K562 (cell line): ENCODE measurements around the gene EPB41L1. TPM values are rescaled to one million over a fixed set of nuclear protein-coding genes. Genes with fewer than 3 reads are reported as not detected.
A peak's percentile ranks its signal among the peaks of the same experiment; 100 is the strongest.

Source experiments
- ATAC-seq: fragments of 200-7000 bp; cut with Tn5 transposase; 3 replicates; pipeline ENCODE4 v1.9.1; 2020; ENCODE audit warnings: moderate library complexity
- BruUV-seq: library from RNA; stranded (reverse); fragments of 400-500 nt; replicated peaks from 2 replicates; lab custom pipeline; 2021; lab: Mats Ljungman, UMichigan
- CTCF ChIA-PET: fragments of 300-600 bp; formaldehyde crosslinking; extraction: SDS; loops from one replicate; lab custom pipeline; 2021; ENCODE audit warnings: low intra/inter-chr PET ratio; lab: Yijun Ruan, JAX
- POLR2A ChIA-PET: fragments of 300-600, 350-650 bp; sonication (Branson Sonifier 250); formaldehyde crosslinking; extraction: SDS; loops from one replicate; lab custom pipeline; 2021; ENCODE audit warnings: antibody characterized with exemption, inconsistent platforms; lab: Yijun Ruan, JAX
- DNase-seq, 4 experiments: peaks; one replicate each; pipeline versions ENCODE4 v3.0.0 to v3.0.0-alpha.2; 2011 to 2018; ENCODE audit warnings: low spot score in 3 of 4, mixed read lengths in 3 of 4; ENCODE audit errors: extremely low read depth in 1 of 4
- FAIRE-seq: peaks from 2 replicates; lab custom pipeline; 2011; peaks lifted over from hg19 to GRCh38; lab: Jason Lieb, UNC
- H2AFZ ChIP-seq: 2 replicates; pipeline ENCODE4 v1.6.0; 2011; ENCODE audit warnings: low read depth, low read length, control low read depth, inconsistent platforms
- H3K27ac ChIP-seq: fragments of 200-600 bp; 3 replicates; pipeline ENCODE4 v1.8.0; 2011; ENCODE audit warnings: low read depth, mild to moderate bottlenecking, control low read depth, inconsistent platforms, low read length, moderate library complexity, mixed read lengths; ENCODE audit errors: extremely low read depth
- H3K27me3 ChIP-seq, 2 experiments: fragments of 300-600 bp in 1 of 2; 2 replicates in 1 of 2; 3 replicates in 1 of 2; pipeline versions ENCODE4 v1.6.0 to v1.8.0; 2011; ENCODE audit warnings: inconsistent platforms in 2 of 2, low read length in 2 of 2, mild to moderate bottlenecking in 1 of 2, mixed read lengths in 1 of 2, moderate library complexity in 1 of 2; ENCODE audit not compliant: control insufficient read depth in 2 of 2, insufficient read depth in 2 of 2
- H3K36me3 ChIP-seq: fragments of 300-600 bp; 3 replicates; pipeline ENCODE4 v1.8.0; 2011; ENCODE audit warnings: mild to moderate bottlenecking, low read length, inconsistent platforms; ENCODE audit not compliant: control insufficient read depth, insufficient read depth
- H3K4me1 ChIP-seq, 2 experiments: fragments of 200-600 bp in 1 of 2; replicated peaks in 1 of 2; 2 replicates in 1 of 2; 3 replicates in 1 of 2; pipeline versions ENCODE4 v1.5.1 to v1.8.0; 2011; ENCODE audit warnings: inconsistent platforms in 2 of 2, low read length in 2 of 2, mild to moderate bottlenecking in 1 of 2, mixed read lengths in 1 of 2, moderate library complexity in 1 of 2; ENCODE audit not compliant: control insufficient read depth in 2 of 2, insufficient read depth in 2 of 2
- H3K4me2 ChIP-seq: 2 replicates; pipeline ENCODE4 v1.6.1; 2011; ENCODE audit warnings: low read length, control low read depth, inconsistent platforms, mixed read lengths; ENCODE audit not compliant: insufficient read depth
- H3K4me3 ChIP-seq: fragments of 200-600 bp; sonication (generic), shearing (Covaris generic); 2 replicates; pipeline ENCODE4 v1.5.1; 2016; ENCODE audit warnings: control low read depth, inconsistent platforms
- H3K79me2 ChIP-seq: fragments of 200-600 bp; 3 replicates; pipeline ENCODE4 v1.8.0; 2011; ENCODE audit warnings: low read length, inconsistent platforms; ENCODE audit not compliant: control insufficient read depth, insufficient read depth
- H3K9ac ChIP-seq, 2 experiments: 2 replicates each; pipeline versions ENCODE4 v1.6.0 to v1.6.1; 2011; ENCODE audit warnings: low read depth in 2 of 2, low read length in 2 of 2, control low read depth in 1 of 2, inconsistent platforms in 1 of 2, mild to moderate bottlenecking in 1 of 2, mixed read lengths in 1 of 2; ENCODE audit not compliant: insufficient read depth in 1 of 2
- H3K9me1 ChIP-seq: one replicate; pipeline ENCODE4 v1.6.0; 2011; ENCODE audit warnings: inconsistent platforms, mild to moderate bottlenecking, low read length, moderate library complexity; ENCODE audit not compliant: control insufficient read depth, insufficient read depth
- H3K9me3 ChIP-seq: replicated peaks from 2 replicates; pipeline ENCODE4 v1.5.1; 2011; ENCODE audit warnings: low read depth, low read length, inconsistent platforms; ENCODE audit not compliant: control insufficient read depth, insufficient read depth
- H4K20me1 ChIP-seq: replicated peaks from 2 replicates; pipeline ENCODE4 v1.6.1; 2011; ENCODE audit warnings: low read length, inconsistent platforms, mixed read lengths; ENCODE audit not compliant: control insufficient read depth, insufficient read depth
- ARID3A ChIP-seq: IDR thresholded peaks from 2 replicates; pipeline ENCODE4 v1.6.1; 2012; ENCODE audit warnings: low read depth, low read length, improper control_type of control experiment, borderline replicate concordance
- ESRRA ChIP-seq: fragments of 450-650 bp; IDR thresholded peaks from 2 replicates; pipeline ENCODE4 v1.6.1; 2014; ENCODE audit warnings: low read depth, mild to moderate bottlenecking, moderate library complexity, borderline replicate concordance
- KAT2B ChIP-seq: IDR thresholded peaks from one replicate; pipeline ENCODE4 v1.6.1; 2012; ENCODE audit warnings: low read depth, mild to moderate bottlenecking, control low read depth, inconsistent platforms, low read length, moderate library complexity
- POLR2B ChIP-seq: fragments of 450-650 bp; IDR thresholded peaks from 2 replicates; pipeline ENCODE4 v1.6.1; 2018; ENCODE audit warnings: low read depth; ENCODE audit not compliant: partially characterized antibody
- PRMT5 ChIP-seq: sonication (generic); formaldehyde crosslinking; IDR thresholded peaks from 2 replicates; pipeline ENCODE4 v1.5.0; 2020; ENCODE audit warnings: missing genetic modification reagents
- SPI1 ChIP-seq: IDR thresholded peaks from 2 replicates; pipeline ENCODE4 v1.6.1; 2011; ENCODE audit warnings: low read depth, low read length, control low read depth, borderline replicate concordance
- ZKSCAN8 ChIP-seq: fragments of 200-800 bp; sonication (Bioruptor generic); IDR thresholded peaks from 2 replicates; pipeline ENCODE4 v1.6.1; 2016; ENCODE audit warnings: missing genetic modification characterization, missing compliant biosample characterization
- ZNF184 ChIP-seq: sonication (generic); formaldehyde crosslinking; IDR thresholded peaks from 2 replicates; pipeline ENCODE4 v1.5.0; 2020; ENCODE audit warnings: missing genetic modification reagents
- WGBS: fragments of 100-300 bp; shearing (Covaris generic); methylation state at CpG from one replicate; pipeline ENCODE4 v1.1.6; 2016; ENCODE audit warnings: low coverage, mixed read lengths; ENCODE audit not compliant: insufficient coverage; ENCODE audit errors: missing lambda C conversion rate; 5-methylcytosine and 5-hydroxymethylcytosine counted together
- in situ Hi-C: fragments of 300-500 bp; cut with MboI; formaldehyde crosslinking; loops from 4 replicates; pipeline ENCODE4 v1.15.0; 2018; ENCODE audit warnings: inconsistent platforms, mixed read lengths
- intact Hi-C: fragments of 100-400 bp; cut with micrococcal nuclease; formaldehyde crosslinking; loops from 2 replicates; pipeline ENCODE4 v1.14.2; 2022
- polyA plus RNA-seq, 8 experiments: library from polyadenylated mRNA; depleted of rRNA in 4 of 8; stranded (reverse) in 5 of 8; unstranded in 3 of 8; fragments of >200 nt; fragmentation: Nextera tagmentation in 2 of 8; fragmentation: Illumina TruSeq in 1 of 8; extraction: Ambion mirVana in 2 of 8; extraction: Trizol in 1 of 8; gene quantifications; 2 replicates each; pipeline versions ENCODE4 v1.2.1 to v1.2.3, GENCODE V29; 2011 to 2014; ENCODE audit warnings: inconsistent platforms in 1 of 8, missing spikeins in 1 of 8
- total RNA-seq, 7 experiments: library from RNA; depleted of rRNA in 6 of 7; stranded (reverse); fragments of >200 nt in 6 of 7; fragmentation: Illumina TruSeq in 2 of 7; extraction: Trizol in 2 of 7; gene quantifications; 2 replicates each; pipeline versions ENCODE4 v1.2.1 to v1.2.3, GENCODE V29; 2011 to 2021; ENCODE audit warnings: low replicate concordance in 1 of 7
- TF ChIP-seq, protein P1 (sequence below), 2 experiments: fragments of 450-650 bp; formaldehyde crosslinking in 1 of 2; IDR thresholded peaks; 2 replicates each; pipeline versions ENCODE4 v1.4.0 to v1.6.1; 2014 to 2020; ENCODE audit warnings: mild to moderate bottlenecking in 2 of 2, borderline replicate concordance in 1 of 2, low read depth in 1 of 2
- TF ChIP-seq, protein P2 (sequence below): fragments of 450-650 bp; formaldehyde crosslinking; IDR thresholded peaks from 2 replicates; pipeline ENCODE4 v1.4.0; 2020; ENCODE audit warnings: mild to moderate bottlenecking

The EPB41L1 gene
- total and polyA plus RNA-seq, 9 of the 15 experiments (the other 6 are each of a cell fraction or from before 2014, with no cell fraction given), result 0.11 to 4.3 (median 1.3) TPM

GRCh38 chr20:36113566-36114250 is 40.8 kb upstream of the EPB41L1 start:
- ATAC-seq (peak; percentile 54; the same call in 2 of the 3 replicates), DNase-seq (no peak), FAIRE-seq (peak; percentile 61)
- H3K4me1 ChIP-seq, result peaks cover 0 to 8% of the 10 kb centered on the region in 2 experiments; a peak in 3 of 5 replicates
- H3K79me2 ChIP-seq, result no peaks in the 10 kb centered on the region
- 38% methylated on average over 13 of the region's 13 CpGs for WGBS
- no TSS peak for BruUV-seq
- H3K4me3 ChIP-seq, result no peak overlapping the region
- intact Hi-C loops (loop anchor here (5.0 kb wide), 1 partner anchor 61 kb away; no protein-coding TSS in a partner anchor), in situ Hi-C loops (no loop called here)
- POLR2A ChIA-PET, result interaction anchor here (0.6 to 1.6 kb wide), 4 partner anchors 10 to 461 kb away, joined by 3 to 4 read pairs (median 3); no protein-coding TSS in a partner anchor
- peak overlapping the region; percentile 47 for H2AFZ ChIP-seq
- H3K9me1 ChIP-seq, result no peaks in the 10 kb centered on the region
- no peaks in the 10 kb centered on the region for H4K20me1 ChIP-seq
- H3K27ac ChIP-seq, result no peak overlapping the region
- no peak overlapping the region; a peak in 1 of 4 replicates for H3K9ac ChIP-seq
- no peaks in the 10 kb centered on the region for H3K36me3 ChIP-seq
- CTCF ChIA-PET, result no interaction called here
- H3K9me3 ChIP-seq, result no peaks in the 10 kb centered on the region
- no peaks in the 10 kb centered on the region for H3K27me3 ChIP-seq
- H3K4me2 ChIP-seq, result peak overlapping the region; percentile 41; the same call in 1 of the 2 replicates
- no peak for TF ChIP-seq PRMT5 (CRISPR knock-in tag)
- TF ChIP-seq KAT2B, result no peak
- peak; percentile 87; the same call in 1 of the 2 replicates for TF ChIP-seq ZKSCAN8 (CRISPR knock-in tag)
- TF ChIP-seq, protein P1, sequence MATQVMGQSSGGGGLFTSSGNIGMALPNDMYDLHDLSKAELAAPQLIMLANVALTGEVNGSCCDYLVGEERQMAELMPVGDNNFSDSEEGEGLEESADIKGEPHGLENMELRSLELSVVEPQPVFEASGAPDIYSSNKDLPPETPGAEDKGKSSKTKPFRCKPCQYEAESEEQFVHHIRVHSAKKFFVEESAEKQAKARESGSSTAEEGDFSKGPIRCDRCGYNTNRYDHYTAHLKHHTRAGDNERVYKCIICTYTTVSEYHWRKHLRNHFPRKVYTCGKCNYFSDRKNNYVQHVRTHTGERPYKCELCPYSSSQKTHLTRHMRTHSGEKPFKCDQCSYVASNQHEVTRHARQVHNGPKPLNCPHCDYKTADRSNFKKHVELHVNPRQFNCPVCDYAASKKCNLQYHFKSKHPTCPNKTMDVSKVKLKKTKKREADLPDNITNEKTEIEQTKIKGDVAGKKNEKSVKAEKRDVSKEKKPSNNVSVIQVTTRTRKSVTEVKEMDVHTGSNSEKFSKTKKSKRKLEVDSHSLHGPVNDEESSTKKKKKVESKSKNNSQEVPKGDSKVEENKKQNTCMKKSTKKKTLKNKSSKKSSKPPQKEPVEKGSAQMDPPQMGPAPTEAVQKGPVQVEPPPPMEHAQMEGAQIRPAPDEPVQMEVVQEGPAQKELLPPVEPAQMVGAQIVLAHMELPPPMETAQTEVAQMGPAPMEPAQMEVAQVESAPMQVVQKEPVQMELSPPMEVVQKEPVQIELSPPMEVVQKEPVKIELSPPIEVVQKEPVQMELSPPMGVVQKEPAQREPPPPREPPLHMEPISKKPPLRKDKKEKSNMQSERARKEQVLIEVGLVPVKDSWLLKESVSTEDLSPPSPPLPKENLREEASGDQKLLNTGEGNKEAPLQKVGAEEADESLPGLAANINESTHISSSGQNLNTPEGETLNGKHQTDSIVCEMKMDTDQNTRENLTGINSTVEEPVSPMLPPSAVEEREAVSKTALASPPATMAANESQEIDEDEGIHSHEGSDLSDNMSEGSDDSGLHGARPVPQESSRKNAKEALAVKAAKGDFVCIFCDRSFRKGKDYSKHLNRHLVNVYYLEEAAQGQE (IDR thresholded peaks at IDR 0.05; ENCODE audit: borderline replicate concordance), result 0 out of 2 replicates have a peak, but pooled peaks have one; percentile 27
- TF ChIP-seq, protein P1 (CRISPR knock-in tag; IDR thresholded peaks at IDR 0.05; ENCODE audit: low read depth), result no peak
- no peak for TF ChIP-seq ARID3A
- peak; percentile 93 for TF ChIP-seq SPI1
- TF ChIP-seq ESRRA, result no peak
- TF ChIP-seq, protein P2, sequence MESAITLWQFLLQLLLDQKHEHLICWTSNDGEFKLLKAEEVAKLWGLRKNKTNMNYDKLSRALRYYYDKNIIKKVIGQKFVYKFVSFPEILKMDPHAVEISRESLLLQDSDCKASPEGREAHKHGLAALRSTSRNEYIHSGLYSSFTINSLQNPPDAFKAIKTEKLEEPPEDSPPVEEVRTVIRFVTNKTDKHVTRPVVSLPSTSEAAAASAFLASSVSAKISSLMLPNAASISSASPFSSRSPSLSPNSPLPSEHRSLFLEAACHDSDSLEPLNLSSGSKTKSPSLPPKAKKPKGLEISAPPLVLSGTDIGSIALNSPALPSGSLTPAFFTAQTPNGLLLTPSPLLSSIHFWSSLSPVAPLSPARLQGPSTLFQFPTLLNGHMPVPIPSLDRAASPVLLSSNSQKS (CRISPR knock-in tag), result no peak
- TF ChIP-seq POLR2B, result no peak
- no peak for TF ChIP-seq ZNF184 (CRISPR knock-in tag)
